HEK293 (cell line): Measurements from ENCODE around the gene STING1.

ENCODE experiments used
- GFI1B ChIP-seq: fragments of 450-650 bp; formaldehyde crosslinking; IDR thresholded peaks from 2 replicates; pipeline ENCODE4 v1.5.1; 2016; ENCODE audit warnings: missing biosample characterization, missing genetic modification characterization
- HOXA7 ChIP-seq: sonication (generic); formaldehyde crosslinking; IDR thresholded peaks from 2 replicates; pipeline ENCODE4 v1.8.1; 2022; ENCODE audit warnings: missing genetic modification reagents, borderline replicate concordance
- KLF9 ChIP-seq: fragments of 450-650 bp; formaldehyde crosslinking; IDR thresholded peaks from 2 replicates; pipeline ENCODE4 v1.5.1; 2016; ENCODE audit warnings: missing biosample characterization, missing genetic modification characterization, low read depth
- MYNN ChIP-seq: fragments of 450-650 bp; formaldehyde crosslinking; IDR thresholded peaks from 2 replicates; pipeline ENCODE4 v1.5.1; 2016; ENCODE audit warnings: missing biosample characterization, missing genetic modification characterization, borderline replicate concordance
- PRDM1 ChIP-seq: fragments of 450-650 bp; formaldehyde crosslinking; IDR thresholded peaks from 2 replicates; pipeline ENCODE4; 2016; ENCODE audit warnings: missing biosample characterization, missing genetic modification characterization
- TCF7L2 ChIP-seq: IDR thresholded peaks from 2 replicates; pipeline ENCODE4 v1.6.1; 2011; ENCODE audit warnings: low read depth, mild to moderate bottlenecking, inconsistent platforms, low read length, moderate library complexity, borderline replicate concordance
- ZFHX2 ChIP-seq: fragments of 450-650 bp; formaldehyde crosslinking; conservative IDR thresholded peaks from 2 replicates; pipeline ENCODE4 v1.5.1; 2016; ENCODE audit warnings: missing biosample characterization, missing genetic modification characterization
- ZFP3 ChIP-seq: fragments of 450-650 bp; formaldehyde crosslinking; IDR thresholded peaks from 2 replicates; pipeline ENCODE4 v1.5.1; 2016; ENCODE audit warnings: low read depth, missing biosample characterization, missing genetic modification characterization
- ZFP69B ChIP-seq: fragments of 450-650 bp; formaldehyde crosslinking; IDR thresholded peaks from 2 replicates; pipeline ENCODE4 v1.5.1; 2016; ENCODE audit warnings: missing biosample characterization, missing genetic modification characterization
- ZNF10 ChIP-seq: fragments of 450-650 bp; formaldehyde crosslinking; IDR thresholded peaks from 2 replicates; pipeline ENCODE4 v1.5.1; 2017; ENCODE audit warnings: missing biosample characterization, missing genetic modification characterization
- ZNF132 ChIP-seq: fragments of 450-650 bp; formaldehyde crosslinking; IDR thresholded peaks from 2 replicates; pipeline ENCODE4 v1.5.1; 2017; ENCODE audit warnings: missing biosample characterization, missing genetic modification characterization, borderline replicate concordance
- ZNF354C ChIP-seq: fragments of 450-650 bp; formaldehyde crosslinking; IDR thresholded peaks from 2 replicates; pipeline ENCODE4 v1.5.1; 2016; ENCODE audit warnings: missing biosample characterization, missing genetic modification characterization, low read depth, borderline replicate concordance
- ZNF394 ChIP-seq: fragments of 450-650 bp; formaldehyde crosslinking; IDR thresholded peaks from 2 replicates; pipeline ENCODE4 v1.5.1; 2016; ENCODE audit warnings: missing biosample characterization, missing genetic modification characterization, mild to moderate bottlenecking, moderate library complexity, borderline replicate concordance
- ZNF433 ChIP-seq: fragments of 450-650 bp; formaldehyde crosslinking; IDR thresholded peaks from 2 replicates; pipeline ENCODE4 v1.5.1; 2016; ENCODE audit warnings: missing biosample characterization, missing genetic modification characterization, low read depth
- ZNF48 ChIP-seq: fragments of 450-650 bp; formaldehyde crosslinking; IDR thresholded peaks from 2 replicates; pipeline ENCODE4 v1.5.1; 2016; ENCODE audit warnings: missing biosample characterization, missing genetic modification characterization
- ZNF501 ChIP-seq: fragments of 450-650 bp; formaldehyde crosslinking; IDR thresholded peaks from 2 replicates; pipeline ENCODE4 v1.5.1; 2016; ENCODE audit warnings: missing biosample characterization, missing genetic modification characterization
- ZNF571 ChIP-seq: fragments of 450-650 bp; formaldehyde crosslinking; IDR thresholded peaks from 2 replicates; pipeline ENCODE4 v1.5.0; 2017; ENCODE audit warnings: missing biosample characterization, missing genetic modification characterization
- ZNF626 ChIP-seq: fragments of 450-650 bp; sonication (Bioruptor Pico); formaldehyde crosslinking; IDR thresholded peaks from 2 replicates; pipeline ENCODE4 v1.5.1; 2018; ENCODE audit warnings: missing biosample characterization, missing genetic modification characterization, inconsistent platforms
- ZNF707 ChIP-seq: fragments of 450-650 bp; formaldehyde crosslinking; IDR thresholded peaks from 2 replicates; pipeline ENCODE4 v1.5.1; 2016; ENCODE audit warnings: missing biosample characterization, missing genetic modification characterization
- ZNF777 ChIP-seq: fragments of 450-650 bp; formaldehyde crosslinking; IDR thresholded peaks from 2 replicates; pipeline ENCODE4 v1.5.1; 2017; ENCODE audit warnings: missing biosample characterization, missing genetic modification characterization, borderline replicate concordance
- ZSCAN16 ChIP-seq: fragments of 450-650 bp; formaldehyde crosslinking; IDR thresholded peaks from 2 replicates; pipeline ENCODE4 v1.5.1; 2016; ENCODE audit warnings: missing biosample characterization, missing genetic modification characterization
- ZSCAN30 ChIP-seq: fragments of 450-650 bp; IDR thresholded peaks from 2 replicates; pipeline ENCODE4 v1.5.1; 2018; ENCODE audit warnings: missing biosample characterization, mild to moderate bottlenecking, missing genetic modification characterization, moderate library complexity
- TF ChIP-seq, protein P1 (sequence below): fragments of 450-650 bp; formaldehyde crosslinking; IDR thresholded peaks from 2 replicates; pipeline ENCODE4 v1.5.1; 2016; ENCODE audit warnings: missing biosample characterization, missing genetic modification characterization
- TF ChIP-seq, protein P2 (sequence below): fragments of 450-650 bp; formaldehyde crosslinking; IDR thresholded peaks from 2 replicates; pipeline ENCODE4 v1.5.1; 2017; ENCODE audit warnings: missing biosample characterization, missing genetic modification characterization
- TF ChIP-seq, protein P3 (sequence below): fragments of 450-650 bp; formaldehyde crosslinking; IDR thresholded peaks from 2 replicates; pipeline ENCODE4 v1.5.1; 2016; ENCODE audit warnings: missing biosample characterization, missing genetic modification characterization
- TF ChIP-seq, protein P4 (sequence below): fragments of 450-650 bp; formaldehyde crosslinking; conservative IDR thresholded peaks from 2 replicates; pipeline ENCODE4 v1.5.1; 2016; ENCODE audit warnings: low read depth, missing biosample characterization, missing genetic modification characterization
- TF ChIP-seq, protein P5 (sequence below): fragments of 450-650 bp; formaldehyde crosslinking; IDR thresholded peaks from 2 replicates; pipeline ENCODE4 v1.5.1; 2016; ENCODE audit warnings: missing biosample characterization, missing genetic modification characterization

The STING1 gene

DNA sequence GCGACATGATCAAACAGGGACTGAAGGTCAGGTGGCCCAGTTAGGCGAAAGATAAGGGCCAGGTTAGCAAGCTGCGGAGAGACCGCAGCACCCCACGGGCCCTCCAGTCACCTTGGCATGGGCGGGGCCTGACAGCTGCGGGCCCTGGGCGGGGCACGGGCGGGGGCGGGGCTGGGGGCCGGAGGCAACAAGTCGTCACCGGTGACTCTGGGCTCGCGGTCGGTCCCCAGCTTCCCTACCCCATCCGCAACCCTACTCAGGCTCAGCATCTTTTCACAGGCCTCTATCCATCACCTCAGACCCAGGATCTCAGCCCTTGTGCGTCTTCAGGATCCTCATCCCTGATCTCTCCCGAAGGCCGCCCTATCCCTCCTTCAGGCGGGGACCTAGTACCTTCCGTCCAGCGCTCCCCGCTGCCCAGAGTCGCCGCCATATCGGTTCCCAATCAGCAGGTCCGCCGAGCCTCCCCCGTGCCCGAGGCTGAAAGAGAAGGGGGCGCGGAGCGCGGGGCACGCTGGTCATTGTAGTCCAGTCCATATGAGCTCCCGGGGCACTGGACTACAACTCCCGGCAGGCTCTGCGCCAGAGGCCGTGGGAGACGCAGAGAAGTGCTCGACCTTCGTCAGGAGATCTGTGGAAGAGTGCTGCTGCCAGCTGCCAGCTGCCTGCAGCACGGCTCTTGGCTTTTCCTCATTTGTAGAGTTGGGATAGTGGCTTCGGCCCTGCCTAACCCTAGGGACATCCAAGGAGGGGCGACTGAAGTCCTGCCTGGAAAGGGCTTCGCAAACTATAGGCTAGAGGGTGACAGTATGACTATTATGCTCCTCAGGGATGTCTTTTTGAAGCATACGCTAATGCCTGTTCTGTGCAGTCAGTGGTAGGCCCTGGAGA is 43.3 kb downstream of the STING1 start, which contains the start of gene DNAJC18 (continued):
- TF ChIP-seq, protein P1, sequence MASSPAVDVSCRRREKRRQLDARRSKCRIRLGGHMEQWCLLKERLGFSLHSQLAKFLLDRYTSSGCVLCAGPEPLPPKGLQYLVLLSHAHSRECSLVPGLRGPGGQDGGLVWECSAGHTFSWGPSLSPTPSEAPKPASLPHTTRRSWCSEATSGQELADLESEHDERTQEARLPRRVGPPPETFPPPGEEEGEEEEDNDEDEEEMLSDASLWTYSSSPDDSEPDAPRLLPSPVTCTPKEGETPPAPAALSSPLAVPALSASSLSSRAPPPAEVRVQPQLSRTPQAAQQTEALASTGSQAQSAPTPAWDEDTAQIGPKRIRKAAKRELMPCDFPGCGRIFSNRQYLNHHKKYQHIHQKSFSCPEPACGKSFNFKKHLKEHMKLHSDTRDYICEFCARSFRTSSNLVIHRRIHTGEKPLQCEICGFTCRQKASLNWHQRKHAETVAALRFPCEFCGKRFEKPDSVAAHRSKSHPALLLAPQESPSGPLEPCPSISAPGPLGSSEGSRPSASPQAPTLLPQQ (tag by site-specific recombination): peak; percentile 92
- TF ChIP-seq GFI1B (tag by site-specific recombination) (no peak), ZNF707 (tag by site-specific recombination) (no peak), ZFP3 (tag by site-specific recombination) (no peak), ZNF777 (tag by site-specific recombination) (peak; percentile 83), ZNF394 (tag by site-specific recombination) (peak; percentile 22; the same call in 1 of the 2 replicates), ZNF571 (tag by site-specific recombination) (no peak), ZNF354C (tag by site-specific recombination) (no peak), ZNF501 (peak; percentile 90), ZNF132 (tag by site-specific recombination) (no peak), ZSCAN16 (tag by site-specific recombination) (peak; percentile 64; the same call in 1 of the 2 replicates), ZNF433 (tag by site-specific recombination) (no peak), HOXA7 (CRISPR knock-in tag) (no peak), TCF7L2 (no peak), ZSCAN30 (tag by site-specific recombination) (0 out of 2 replicates have a peak, but pooled peaks have one; percentile 29), ZNF626 (tag by site-specific recombination) (no peak), MYNN (peak; percentile 18; the same call in 1 of the 2 replicates), ZFHX2 (tag by site-specific recombination) (peak; percentile 94), KLF9 (tag by site-specific recombination) (peak; percentile 88), ZNF48 (tag by site-specific recombination) (no peak), ZFP69B (tag by site-specific recombination) (peak; percentile 84), ZNF10 (tag by site-specific recombination) (peak; percentile 34; the same call in 1 of the 2 replicates), PRDM1 (tag by site-specific recombination) (no peak)
- TF ChIP-seq, protein P2, sequence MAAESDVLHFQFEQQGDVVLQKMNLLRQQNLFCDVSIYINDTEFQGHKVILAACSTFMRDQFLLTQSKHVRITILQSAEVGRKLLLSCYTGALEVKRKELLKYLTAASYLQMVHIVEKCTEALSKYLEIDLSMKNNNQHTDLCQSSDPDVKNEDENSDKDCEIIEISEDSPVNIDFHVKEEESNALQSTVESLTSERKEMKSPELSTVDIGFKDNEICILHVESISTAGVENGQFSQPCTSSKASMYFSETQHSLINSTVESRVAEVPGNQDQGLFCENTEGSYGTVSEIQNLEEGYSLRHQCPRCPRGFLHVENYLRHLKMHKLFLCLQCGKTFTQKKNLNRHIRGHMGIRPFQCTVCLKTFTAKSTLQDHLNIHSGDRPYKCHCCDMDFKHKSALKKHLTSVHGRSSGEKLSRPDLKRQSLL (tag by site-specific recombination): peak; percentile 55
- TF ChIP-seq, protein P3, sequence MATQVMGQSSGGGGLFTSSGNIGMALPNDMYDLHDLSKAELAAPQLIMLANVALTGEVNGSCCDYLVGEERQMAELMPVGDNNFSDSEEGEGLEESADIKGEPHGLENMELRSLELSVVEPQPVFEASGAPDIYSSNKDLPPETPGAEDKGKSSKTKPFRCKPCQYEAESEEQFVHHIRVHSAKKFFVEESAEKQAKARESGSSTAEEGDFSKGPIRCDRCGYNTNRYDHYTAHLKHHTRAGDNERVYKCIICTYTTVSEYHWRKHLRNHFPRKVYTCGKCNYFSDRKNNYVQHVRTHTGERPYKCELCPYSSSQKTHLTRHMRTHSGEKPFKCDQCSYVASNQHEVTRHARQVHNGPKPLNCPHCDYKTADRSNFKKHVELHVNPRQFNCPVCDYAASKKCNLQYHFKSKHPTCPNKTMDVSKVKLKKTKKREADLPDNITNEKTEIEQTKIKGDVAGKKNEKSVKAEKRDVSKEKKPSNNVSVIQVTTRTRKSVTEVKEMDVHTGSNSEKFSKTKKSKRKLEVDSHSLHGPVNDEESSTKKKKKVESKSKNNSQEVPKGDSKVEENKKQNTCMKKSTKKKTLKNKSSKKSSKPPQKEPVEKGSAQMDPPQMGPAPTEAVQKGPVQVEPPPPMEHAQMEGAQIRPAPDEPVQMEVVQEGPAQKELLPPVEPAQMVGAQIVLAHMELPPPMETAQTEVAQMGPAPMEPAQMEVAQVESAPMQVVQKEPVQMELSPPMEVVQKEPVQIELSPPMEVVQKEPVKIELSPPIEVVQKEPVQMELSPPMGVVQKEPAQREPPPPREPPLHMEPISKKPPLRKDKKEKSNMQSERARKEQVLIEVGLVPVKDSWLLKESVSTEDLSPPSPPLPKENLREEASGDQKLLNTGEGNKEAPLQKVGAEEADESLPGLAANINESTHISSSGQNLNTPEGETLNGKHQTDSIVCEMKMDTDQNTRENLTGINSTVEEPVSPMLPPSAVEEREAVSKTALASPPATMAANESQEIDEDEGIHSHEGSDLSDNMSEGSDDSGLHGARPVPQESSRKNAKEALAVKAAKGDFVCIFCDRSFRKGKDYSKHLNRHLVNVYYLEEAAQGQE (tag by site-specific recombination): peak; percentile 74
- TF ChIP-seq, protein P4, sequence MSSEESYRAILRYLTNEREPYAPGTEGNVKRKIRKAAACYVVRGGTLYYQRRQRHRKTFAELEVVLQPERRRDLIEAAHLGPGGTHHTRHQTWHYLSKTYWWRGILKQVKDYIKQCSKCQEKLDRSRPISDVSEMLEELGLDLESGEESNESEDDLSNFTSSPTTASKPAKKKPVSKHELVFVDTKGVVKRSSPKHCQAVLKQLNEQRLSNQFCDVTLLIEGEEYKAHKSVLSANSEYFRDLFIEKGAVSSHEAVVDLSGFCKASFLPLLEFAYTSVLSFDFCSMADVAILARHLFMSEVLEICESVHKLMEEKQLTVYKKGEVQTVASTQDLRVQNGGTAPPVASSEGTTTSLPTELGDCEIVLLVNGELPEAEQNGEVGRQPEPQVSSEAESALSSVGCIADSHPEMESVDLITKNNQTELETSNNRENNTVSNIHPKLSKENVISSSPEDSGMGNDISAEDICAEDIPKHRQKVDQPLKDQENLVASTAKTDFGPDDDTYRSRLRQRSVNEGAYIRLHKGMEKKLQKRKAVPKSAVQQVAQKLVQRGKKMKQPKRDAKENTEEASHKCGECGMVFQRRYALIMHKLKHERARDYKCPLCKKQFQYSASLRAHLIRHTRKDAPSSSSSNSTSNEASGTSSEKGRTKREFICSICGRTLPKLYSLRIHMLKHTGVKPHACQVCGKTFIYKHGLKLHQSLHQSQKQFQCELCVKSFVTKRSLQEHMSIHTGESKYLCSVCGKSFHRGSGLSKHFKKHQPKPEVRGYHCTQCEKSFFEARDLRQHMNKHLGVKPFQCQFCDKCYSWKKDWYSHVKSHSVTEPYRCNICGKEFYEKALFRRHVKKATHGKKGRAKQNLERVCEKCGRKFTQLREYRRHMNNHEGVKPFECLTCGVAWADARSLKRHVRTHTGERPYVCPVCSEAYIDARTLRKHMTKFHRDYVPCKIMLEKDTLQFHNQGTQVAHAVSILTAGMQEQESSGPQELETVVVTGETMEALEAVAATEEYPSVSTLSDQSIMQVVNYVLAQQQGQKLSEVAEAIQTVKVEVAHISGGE: peak; percentile 89
- TF ChIP-seq, protein P5, sequence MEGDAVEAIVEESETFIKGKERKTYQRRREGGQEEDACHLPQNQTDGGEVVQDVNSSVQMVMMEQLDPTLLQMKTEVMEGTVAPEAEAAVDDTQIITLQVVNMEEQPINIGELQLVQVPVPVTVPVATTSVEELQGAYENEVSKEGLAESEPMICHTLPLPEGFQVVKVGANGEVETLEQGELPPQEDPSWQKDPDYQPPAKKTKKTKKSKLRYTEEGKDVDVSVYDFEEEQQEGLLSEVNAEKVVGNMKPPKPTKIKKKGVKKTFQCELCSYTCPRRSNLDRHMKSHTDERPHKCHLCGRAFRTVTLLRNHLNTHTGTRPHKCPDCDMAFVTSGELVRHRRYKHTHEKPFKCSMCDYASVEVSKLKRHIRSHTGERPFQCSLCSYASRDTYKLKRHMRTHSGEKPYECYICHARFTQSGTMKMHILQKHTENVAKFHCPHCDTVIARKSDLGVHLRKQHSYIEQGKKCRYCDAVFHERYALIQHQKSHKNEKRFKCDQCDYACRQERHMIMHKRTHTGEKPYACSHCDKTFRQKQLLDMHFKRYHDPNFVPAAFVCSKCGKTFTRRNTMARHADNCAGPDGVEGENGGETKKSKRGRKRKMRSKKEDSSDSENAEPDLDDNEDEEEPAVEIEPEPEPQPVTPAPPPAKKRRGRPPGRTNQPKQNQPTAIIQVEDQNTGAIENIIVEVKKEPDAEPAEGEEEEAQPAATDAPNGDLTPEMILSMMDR (tag by site-specific recombination): peak; percentile 38; the same call in 1 of the 2 replicates
